GM12891 (cell line): ENCODE data around the gene RPS16.

Experiments used
- DNase-seq: peaks from one replicate; pipeline ENCODE4 v3.0.0; 2011; ENCODE audit warnings: low spot score; ENCODE audit not compliant: insufficient read length
- FAIRE-seq: peaks from 2 replicates; lab custom pipeline; 2011; peaks lifted over from hg19 to GRCh38; lab: Jason Lieb, UNC
- PAX5 ChIP-seq: IDR thresholded peaks from 2 replicates; pipeline ENCODE4 v1.6.1; 2011; ENCODE audit warnings: low read length, moderate library complexity, mild to moderate bottlenecking; ENCODE audit not compliant: insufficient read depth, severe bottlenecking
- POLR2A ChIP-seq: IDR thresholded peaks from 2 replicates; pipeline ENCODE4 v1.6.1; 2011; ENCODE audit warnings: low read depth, low read length, control low read depth
- POLR2AphosphoS5 ChIP-seq: IDR thresholded peaks from 2 replicates; pipeline ENCODE4 v1.6.1; 2011; ENCODE audit warnings: low read depth, low read length, control low read depth
- POU2F2 ChIP-seq: IDR thresholded peaks from 2 replicates; pipeline ENCODE4 v1.6.1; 2011; ENCODE audit warnings: low read depth, mild to moderate bottlenecking, control low read depth, low read length, moderate library complexity
- SPI1 ChIP-seq: IDR thresholded peaks from 2 replicates; pipeline ENCODE4 v1.6.1; 2011; ENCODE audit warnings: low read depth, low read length, control low read depth
- TAF1 ChIP-seq: IDR thresholded peaks from 2 replicates; pipeline ENCODE4 v1.6.1; 2011; ENCODE audit warnings: low read depth, low read length, control low read depth

RPS16 gene

DNA sequence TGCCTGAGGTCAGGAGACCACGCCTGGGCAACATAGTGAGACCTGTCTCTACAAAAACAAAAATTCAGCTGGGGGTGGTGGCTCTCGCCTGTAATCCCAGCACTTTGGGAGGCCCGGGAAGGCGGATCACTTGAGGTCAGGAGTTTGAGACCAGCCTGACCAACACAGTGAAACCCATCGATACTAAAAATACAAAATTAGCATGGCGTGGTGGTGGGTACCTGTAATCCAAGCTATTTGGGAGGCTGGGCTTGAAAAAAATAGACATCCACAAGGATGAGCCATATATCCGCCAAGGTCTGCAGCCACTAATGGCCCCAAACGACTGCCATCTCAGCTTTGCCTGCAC, 3.1 kb downstream of the RPS16 start:
- FAIRE-seq (no peak), DNase-seq (no peak)
- TF ChIP-seq SPI1 (no peak), POU2F2 (no peak), PAX5 (no peak), POLR2A (no peak), POLR2AphosphoS5 (no peak), TAF1 (no peak)

DNA sequence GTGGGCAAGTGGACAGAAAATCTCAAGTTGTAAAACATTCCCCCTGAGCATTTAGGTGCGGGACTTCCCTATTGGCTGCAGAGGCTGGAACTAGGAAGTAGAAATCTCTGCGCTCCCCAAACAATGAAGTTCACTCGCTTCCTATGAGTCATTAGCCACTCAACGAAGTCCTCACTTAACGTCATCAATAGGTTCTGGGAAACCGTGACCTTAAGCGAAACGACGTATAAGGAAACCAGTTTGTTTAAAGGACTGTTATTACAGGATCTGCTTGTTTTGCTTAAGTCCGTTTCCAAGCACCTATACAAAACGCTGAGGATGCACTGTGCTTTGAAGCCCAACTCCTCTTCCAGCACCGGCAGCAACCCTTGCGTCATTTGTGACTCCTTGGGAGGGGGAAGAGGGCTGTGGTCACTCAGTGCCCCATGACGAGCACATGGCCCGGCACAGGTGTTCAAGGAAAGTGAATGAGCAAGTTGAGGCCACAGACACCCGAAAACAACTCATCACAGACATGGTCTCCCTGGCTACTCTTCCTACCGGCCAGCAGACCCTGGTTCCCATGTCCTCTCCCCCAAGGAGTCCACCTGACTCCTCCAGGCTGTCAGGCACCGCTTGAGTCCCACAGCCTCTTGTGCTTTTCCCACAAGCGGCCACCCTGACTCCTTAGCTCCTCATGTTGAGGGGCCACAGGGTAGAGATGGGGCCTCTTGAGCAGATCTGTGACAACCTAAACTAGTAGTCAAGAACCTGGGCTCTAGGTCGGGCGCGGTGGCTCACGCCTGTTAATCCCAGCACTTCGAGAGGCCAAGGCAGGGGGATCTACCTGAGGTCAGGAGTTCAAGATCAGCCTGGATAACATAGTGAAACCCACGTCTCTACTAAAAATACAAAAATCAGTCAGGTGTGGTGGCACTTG, 4.8 kb downstream of the RPS16 start:
- DNase-seq: no peak
- TF ChIP-seq TAF1 (no peak), PAX5 (no peak), SPI1 (no peak), POLR2A (0 out of 2 replicates have a peak, but pooled peaks have one; percentile 54), POLR2AphosphoS5 (peak; percentile 56), POU2F2 (0 out of 2 replicates have a peak, but pooled peaks have one; percentile 8)
- FAIRE-seq: no peak

DNA sequence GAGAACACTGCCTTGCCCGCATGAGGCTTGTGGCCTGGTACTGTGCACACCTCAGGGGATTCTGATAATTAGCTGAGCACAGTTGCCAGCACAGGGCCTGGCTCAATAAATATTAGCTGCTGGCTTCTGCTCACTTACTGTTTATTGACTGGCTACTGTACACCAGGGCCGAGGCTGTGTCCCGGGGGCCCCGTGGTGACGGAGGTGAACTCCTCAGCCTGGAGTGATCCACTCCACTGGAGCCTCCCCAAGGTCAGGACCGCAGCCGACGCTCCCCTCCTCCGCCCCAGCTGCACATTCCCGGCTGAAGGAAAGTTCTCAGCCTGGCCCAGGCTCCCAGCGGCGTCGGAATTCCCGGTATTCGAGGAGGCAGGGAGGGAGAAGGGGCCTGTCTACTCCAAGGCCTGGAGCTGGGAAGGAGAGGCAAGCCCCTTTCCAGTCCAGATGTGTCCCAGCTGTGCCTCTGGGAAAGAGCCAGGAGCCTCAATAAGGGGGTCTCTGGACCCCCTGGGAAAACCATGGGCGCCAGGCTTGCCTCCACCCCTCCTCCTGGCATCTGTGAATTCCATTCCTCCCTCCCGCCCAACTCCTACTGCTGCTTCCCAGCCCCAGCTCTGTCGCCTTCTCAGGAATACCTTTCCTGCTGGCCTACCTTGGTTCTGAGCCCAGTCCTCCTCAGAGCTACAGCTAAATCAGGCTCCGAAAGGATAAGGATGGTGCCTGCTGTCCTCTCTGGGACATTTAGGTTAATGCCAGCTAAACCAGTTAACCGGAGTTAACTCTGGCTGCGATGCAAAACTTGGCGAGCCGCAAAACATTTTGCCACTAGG, 7.3 kb downstream of the RPS16 start:
- no peak for TF ChIP-seq TAF1
- no peak for TF ChIP-seq SPI1
- TF ChIP-seq POU2F2: no peak
- TF ChIP-seq POLR2A: no peak
- TF ChIP-seq PAX5: no peak
- TF ChIP-seq POLR2AphosphoS5: no peak
- DNase-seq (no peak), FAIRE-seq (no peak)

DNA sequence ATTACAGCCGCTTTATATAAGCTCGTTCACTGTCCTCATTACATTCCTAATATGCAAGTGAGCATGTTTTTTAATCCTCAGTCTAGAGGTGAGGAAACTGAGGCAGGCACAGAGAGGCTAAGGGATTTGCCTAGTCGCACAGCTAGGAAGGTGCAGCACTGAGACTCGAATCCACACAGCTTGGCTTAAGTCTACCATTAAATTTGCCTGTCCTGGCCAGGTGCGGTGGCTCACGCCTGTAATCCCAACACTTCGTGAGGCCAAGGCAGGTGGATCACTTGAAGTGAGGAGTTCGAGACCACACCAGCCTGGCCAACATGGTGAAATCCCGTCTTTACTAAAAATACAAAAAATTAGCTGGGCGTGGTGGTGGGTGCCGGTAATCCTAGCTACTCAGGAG, 8.0 kb downstream of the RPS16 start:
- DNase-seq (no peak), FAIRE-seq (no peak)
- no peak for TF ChIP-seq POLR2A
- TF ChIP-seq POLR2AphosphoS5: no peak
- no peak for TF ChIP-seq PAX5
- TF ChIP-seq POU2F2: no peak
- TF ChIP-seq TAF1: no peak
- no peak for TF ChIP-seq SPI1

DNA sequence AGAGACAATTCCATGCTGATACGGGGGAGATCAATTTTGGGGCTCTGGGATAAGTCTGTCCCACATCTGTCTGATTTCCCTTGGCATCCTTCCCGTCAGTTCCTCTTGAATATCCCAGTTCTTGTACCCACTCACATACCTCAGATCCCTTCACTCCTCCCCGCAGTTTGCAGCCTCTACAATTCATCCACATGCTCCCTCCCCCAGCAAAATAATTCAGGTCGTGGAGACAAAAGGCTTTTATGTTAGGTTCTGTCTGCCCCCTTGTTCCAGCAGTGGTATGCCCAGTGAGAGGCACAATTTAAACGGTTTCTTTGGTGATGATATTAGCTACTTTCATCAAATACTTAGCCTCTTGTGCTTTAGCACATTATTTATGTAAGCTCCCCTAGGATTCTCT, 9.6 kb downstream of the RPS16 start:
- FAIRE-seq (no peak), DNase-seq (no peak)
- TF ChIP-seq POLR2A (no peak), POLR2AphosphoS5 (no peak), SPI1 (no peak), PAX5 (no peak), TAF1 (no peak), POU2F2 (no peak)

- no peak for DNase-seq
- no peak for FAIRE-seq
- TF ChIP-seq POU2F2 (no peak), TAF1 (no peak), POLR2AphosphoS5 (no peak), SPI1 (no peak), POLR2A (no peak), PAX5 (no peak)
Measured at GRCh38 chr19:39425744-39426143, 10.0 kb downstream of the RPS16 start.

GRCh38 chr19:39424934-39425333, 10.8 kb downstream of the RPS16 start:
- no peak for TF ChIP-seq POLR2AphosphoS5
- TF ChIP-seq POU2F2: no peak
- DNase-seq: no peak
- no peak for FAIRE-seq

GRCh38 chr19:39423258-39424086, 12.3 kb downstream of the RPS16 start:
- TF ChIP-seq POLR2A (no peak), PAX5 (no peak), TAF1 (no peak), SPI1 (no peak), POLR2AphosphoS5 (no peak), POU2F2 (no peak)
- FAIRE-seq (no peak), DNase-seq (no peak)

DNA sequence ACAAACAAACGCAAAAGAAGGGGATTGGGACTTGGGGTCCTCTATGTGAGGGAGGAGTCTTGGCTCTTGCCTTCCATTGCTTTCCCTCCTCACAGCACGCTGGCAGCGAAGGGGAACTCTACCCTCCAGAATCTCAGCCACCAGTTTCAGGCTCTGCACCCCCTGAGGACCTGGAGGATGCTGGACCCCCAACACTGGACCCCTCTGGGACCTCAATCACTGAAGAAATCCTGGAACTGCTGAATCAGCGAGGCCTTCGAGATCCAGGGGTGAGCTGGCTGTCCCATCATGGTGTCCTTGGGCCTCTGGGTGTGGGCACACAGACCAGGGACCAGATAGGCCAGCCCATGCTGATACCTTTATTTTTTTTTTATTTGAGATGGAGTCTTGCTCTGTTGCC, 13.7 kb downstream of the RPS16 start:
- FAIRE-seq (no peak), DNase-seq (no peak)
- TF ChIP-seq TAF1 (no peak), PAX5 (no peak), SPI1 (no peak), POU2F2 (no peak), POLR2AphosphoS5 (no peak), POLR2A (no peak)

DNA sequence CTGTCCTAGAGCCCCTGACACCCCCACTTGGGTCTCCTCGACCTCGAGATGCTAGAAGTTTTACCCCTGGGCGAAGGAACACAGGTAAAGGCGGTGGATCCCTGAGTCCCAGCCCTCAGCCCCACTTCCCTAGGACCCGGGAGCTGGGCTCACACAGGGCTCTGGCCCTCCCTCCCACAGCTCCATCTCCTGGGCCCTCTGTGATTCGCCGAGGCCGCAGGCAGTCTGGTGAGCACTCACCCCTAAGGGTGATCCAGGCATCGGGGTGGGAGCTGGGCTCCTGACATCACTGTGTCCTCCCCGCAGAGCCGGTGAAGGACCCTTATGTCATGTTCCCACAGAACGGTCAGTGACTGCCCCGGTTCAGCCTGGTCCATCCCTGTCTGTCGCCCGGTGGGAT, 15.0 kb downstream of the RPS16 start:
- FAIRE-seq (no peak), DNase-seq (no peak)
- TF ChIP-seq TAF1: no peak
- no peak for TF ChIP-seq POLR2AphosphoS5
- no peak for TF ChIP-seq PAX5
